Activated CD8-positive, alpha-beta memory T cell treated with anti-CD3 and anti-CD28 coated beads, Interleukin-2, amount 50 U/mL, for 24 hours (primary cell): ENCODE results near the gene KCNK7.
"Not testable (repeated sequence)": the region's sequence is repeated elsewhere in the genome, so short reads cannot be mapped to it uniquely, and the experiment has no call there.

Experiments
- DNase-seq: peaks from one replicate; pipeline ENCODE4 v3.0.0-alpha.2; 2020; ENCODE audit errors: extremely low read depth

KCNK7 gene

GRCh38 chr11:65572356-65573051 is 23.1 kb downstream of the KCNK7 start, which contains the start of gene FAM89B:
Gene FAM89B (plus strand): TSS chr11:65572538. CDS start chr11:65572670, 132 bp downstream.
- DNase-seq: peak; percentile 70

- no peak for DNase-seq
Measured at GRCh38 chr11:65571940-65572339, 23.7 kb downstream of the KCNK7 start.

GRCh38 chr11:65571420-65571819 is 24.2 kb downstream of the KCNK7 start:
- DNase-seq: no peak

GRCh38 chr11:65569973-65570918 is 25.4 kb downstream of the KCNK7 start, which contains the start of gene ZNRD2:
Gene ZNRD2 (plus strand): TSS chr11:65570477. CDS start chr11:65570492, 15 bp downstream.
- DNase-seq: peak; percentile 96

GRCh38 chr11:65569164-65569972 is 26.2 kb downstream of the KCNK7 start:
- DNase-seq: peak; percentile 42

GRCh38 chr11:65565624-65566453 is 29.8 kb downstream of the KCNK7 start:
- no peak for DNase-seq

GRCh38 chr11:65564879-65565559 is 30.6 kb downstream of the KCNK7 start:
- not testable (repeated sequence) for DNase-seq

GRCh38 chr11:65563601-65564000 is 32.0 kb downstream of the KCNK7 start:
- DNase-seq: no peak

DNA sequence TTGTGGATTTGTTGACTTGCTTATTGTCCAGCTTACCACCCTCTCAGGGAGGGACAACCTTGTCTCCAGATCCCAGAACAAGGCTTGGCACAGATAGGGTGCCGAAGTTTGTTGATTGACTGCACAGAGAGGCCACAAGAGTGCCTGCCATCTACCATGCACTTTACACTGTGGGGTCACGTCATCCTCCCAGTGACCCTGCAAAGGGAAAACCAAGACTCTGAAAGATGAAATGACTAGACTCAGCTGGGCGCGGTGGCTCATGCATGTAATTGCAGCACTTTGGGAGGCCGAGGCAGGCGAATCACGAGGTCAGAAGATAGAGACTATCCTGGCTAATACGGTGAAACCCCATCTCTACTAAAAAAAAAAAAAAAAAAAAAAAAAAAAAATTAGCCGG is 32.8 kb downstream of the KCNK7 start:
- DNase-seq: no peak

DNA sequence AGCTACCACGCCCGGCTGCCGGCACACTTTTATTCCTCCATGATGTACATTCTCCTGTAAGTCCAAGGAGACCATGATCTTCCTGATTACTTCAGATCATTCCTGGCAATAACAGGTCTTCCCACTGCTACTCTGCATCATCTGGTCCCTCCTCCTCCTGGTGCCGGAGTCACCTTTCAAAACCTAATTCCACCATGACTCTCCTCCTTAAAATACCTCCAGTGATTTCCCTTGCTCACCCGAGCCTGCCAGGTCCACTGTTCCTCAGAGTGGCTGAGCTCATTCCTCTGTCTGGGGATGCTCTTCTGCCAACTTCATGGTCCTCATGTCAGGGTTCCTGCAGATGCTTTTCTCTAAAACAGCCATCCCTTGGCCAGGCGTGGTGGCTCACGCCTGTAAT is 33.6 kb downstream of the KCNK7 start:
- no peak for DNase-seq

- DNase-seq: no peak
Measured at GRCh38 chr11:65560555-65561418, 34.8 kb downstream of the KCNK7 start.

GRCh38 chr11:65559951-65560537 is 35.6 kb downstream of the KCNK7 start:
- no peak for DNase-seq

GRCh38 chr11:65559535-65559934 is 36.1 kb downstream of the KCNK7 start:
- DNase-seq: no peak

- DNase-seq: no peak
Measured at GRCh38 chr11:65558930-65559509, 36.6 kb downstream of the KCNK7 start.

GRCh38 chr11:65558002-65558929 is 37.3 kb downstream of the KCNK7 start, which contains the start of gene LTBP3:
Gene LTBP3 (minus strand): TSS chr11:65558359. CDS start chr11:65557959, 400 bp downstream.
- no peak for DNase-seq

- DNase-seq: no peak
Measured at GRCh38 chr11:65557280-65558001, 38.2 kb downstream of the KCNK7 start.
